HepG2 (cell line): ENCODE data around the gene MVP. TPM values are rescaled to one million over a fixed set of nuclear protein-coding genes. Genes with fewer than 3 reads are reported as not detected.

Experiments used
- ARHGAP35 ChIP-seq: sonication (generic); formaldehyde crosslinking; IDR thresholded peaks from 2 replicates; pipeline ENCODE4 v1.9.0; 2022; ENCODE audit warnings: mild to moderate bottlenecking, inconsistent platforms, moderate library complexity, missing genetic modification reagents, borderline replicate concordance
- ATRX ChIP-seq: sonication (generic); formaldehyde crosslinking; IDR thresholded peaks from 2 replicates; pipeline ENCODE4 v1.4.0; 2020; ENCODE audit warnings: missing genetic modification reagents, borderline replicate concordance
- CBX5 ChIP-seq: sonication (generic); formaldehyde crosslinking; IDR thresholded peaks from 2 replicates; pipeline ENCODE4 v1.4.0; 2020; ENCODE audit warnings: missing genetic modification reagents, borderline replicate concordance
- CCDC6 ChIP-seq: sonication (generic); formaldehyde crosslinking; IDR thresholded peaks from 2 replicates; pipeline ENCODE4 v1.8.1; 2022; ENCODE audit warnings: mild to moderate bottlenecking, missing genetic modification reagents, moderate library complexity
- HOXA5 ChIP-seq: sonication (generic); formaldehyde crosslinking; IDR thresholded peaks from 2 replicates; pipeline ENCODE4 v1.4.0; 2020; ENCODE audit warnings: missing genetic modification reagents
- ISX ChIP-seq: sonication (generic); formaldehyde crosslinking; conservative IDR thresholded peaks from 2 replicates; pipeline ENCODE4 v1.5.0; 2020; ENCODE audit warnings: missing genetic modification reagents
- KDM4B ChIP-seq: sonication (generic); formaldehyde crosslinking; IDR thresholded peaks from 2 replicates; pipeline ENCODE4 v1.4.0; 2020; ENCODE audit warnings: missing genetic modification reagents
- MXD1 ChIP-seq: sonication (generic); formaldehyde crosslinking; IDR thresholded peaks from 2 replicates; pipeline ENCODE4 v1.4.0; 2020; ENCODE audit warnings: mild to moderate bottlenecking, missing genetic modification reagents
- NR0B2 ChIP-seq: sonication (generic); formaldehyde crosslinking; IDR thresholded peaks from 2 replicates; pipeline ENCODE4 v1.4.0; 2020; ENCODE audit warnings: mild to moderate bottlenecking, missing genetic modification reagents
- PAX8 ChIP-seq: sonication (generic); formaldehyde crosslinking; IDR thresholded peaks from 2 replicates; pipeline ENCODE4 v1.8.0; 2022; ENCODE audit warnings: mild to moderate bottlenecking, missing genetic modification reagents, borderline replicate concordance
- POLR2AphosphoS2 ChIP-seq: IDR thresholded peaks from 2 replicates; pipeline ENCODE4 v1.6.1; 2011; ENCODE audit warnings: low read depth, low read length, improper control_type of control experiment
- SAFB2 ChIP-seq: sonication (generic); formaldehyde crosslinking; IDR thresholded peaks from 2 replicates; pipeline ENCODE4 v1.5.1; 2020; ENCODE audit warnings: missing genetic modification reagents, low read depth, mild to moderate bottlenecking, borderline replicate concordance
- SMAD1 ChIP-seq: sonication (generic); formaldehyde crosslinking; IDR thresholded peaks from 2 replicates; pipeline ENCODE4 v1.4.0; 2020; ENCODE audit warnings: missing genetic modification reagents, low read depth, mild to moderate bottlenecking, borderline replicate concordance
- SP4 ChIP-seq: sonication (generic); formaldehyde crosslinking; IDR thresholded peaks from 2 replicates; pipeline ENCODE4 v1.8.1; 2023; ENCODE audit warnings: mild to moderate bottlenecking, missing genetic modification reagents
- THYN1 ChIP-seq: sonication (generic); formaldehyde crosslinking; IDR thresholded peaks from 2 replicates; pipeline ENCODE4 v1.8.1; 2023; ENCODE audit warnings: low read depth, mild to moderate bottlenecking, moderate library complexity, missing genetic modification reagents, borderline replicate concordance
- TOPORS ChIP-seq: sonication (generic); formaldehyde crosslinking; IDR thresholded peaks from 2 replicates; pipeline ENCODE4 v1.8.0; 2023; ENCODE audit warnings: mild to moderate bottlenecking, missing genetic modification reagents
- U2AF1 ChIP-seq: fragments of 200-400 bp; formaldehyde crosslinking; optimal IDR thresholded peaks from 2 replicates; pipeline ENCODE3; 2017; ENCODE audit warnings: mild to moderate bottlenecking, low read depth, low read length
- WIZ ChIP-seq: sonication (generic); formaldehyde crosslinking; IDR thresholded peaks from 2 replicates; pipeline ENCODE4 v1.5.1; 2020; ENCODE audit warnings: mild to moderate bottlenecking, missing genetic modification reagents
- ZBTB3 ChIP-seq: sonication (generic); formaldehyde crosslinking; IDR thresholded peaks from 2 replicates; pipeline ENCODE4 v1.4.0; 2020; ENCODE audit warnings: low read depth, mild to moderate bottlenecking, moderate library complexity, missing genetic modification reagents, borderline replicate concordance
- ZFP36L1 ChIP-seq: sonication (generic); formaldehyde crosslinking; IDR thresholded peaks from 2 replicates; pipeline ENCODE4 v1.8.0; 2022; ENCODE audit warnings: mild to moderate bottlenecking, missing genetic modification reagents, moderate library complexity
- ZNF251 ChIP-seq: sonication (generic); formaldehyde crosslinking; IDR thresholded peaks from 2 replicates; pipeline ENCODE4 v1.9.0; 2021; ENCODE audit warnings: mild to moderate bottlenecking, missing genetic modification reagents
- ZNF256 ChIP-seq: sonication (generic); formaldehyde crosslinking; conservative IDR thresholded peaks from 2 replicates; pipeline ENCODE4 v1.4.0; 2020; ENCODE audit warnings: missing genetic modification reagents
- ZNF292 ChIP-seq: sonication (generic); formaldehyde crosslinking; IDR thresholded peaks from 2 replicates; pipeline ENCODE4 v1.8.1; 2022; ENCODE audit warnings: mild to moderate bottlenecking, low read depth, missing genetic modification reagents, borderline replicate concordance
- ZNF317 ChIP-seq: sonication (generic); formaldehyde crosslinking; IDR thresholded peaks from 2 replicates; pipeline ENCODE4 v1.5.0; 2020; ENCODE audit warnings: mild to moderate bottlenecking, missing genetic modification reagents
- ZNF34 ChIP-seq: sonication (generic); formaldehyde crosslinking; IDR thresholded peaks from 2 replicates; pipeline ENCODE4 v1.4.0; 2020; ENCODE audit warnings: mild to moderate bottlenecking, missing genetic modification reagents, borderline replicate concordance
- ZNF383 ChIP-seq: sonication (generic); formaldehyde crosslinking; IDR thresholded peaks from 2 replicates; pipeline ENCODE4 v1.4.0; 2020; ENCODE audit warnings: missing genetic modification reagents, mild to moderate bottlenecking, borderline replicate concordance
- ZNF691 ChIP-seq: sonication (generic); formaldehyde crosslinking; IDR thresholded peaks from 2 replicates; pipeline ENCODE4 v1.4.0; 2020; ENCODE audit warnings: missing genetic modification reagents, low read depth, mild to moderate bottlenecking, borderline replicate concordance
- ZNF7 ChIP-seq: IDR thresholded peaks from 2 replicates; pipeline ENCODE4 v1.6.1; 2016; ENCODE audit warnings: missing biosample characterization, missing genetic modification reagents
- ZNF773 ChIP-seq: sonication (generic); formaldehyde crosslinking; IDR thresholded peaks from 2 replicates; pipeline ENCODE4 v1.4.0; 2020; ENCODE audit warnings: missing genetic modification reagents, borderline replicate concordance
- ZZZ3 ChIP-seq: sonication (generic); formaldehyde crosslinking; IDR thresholded peaks from 2 replicates; pipeline ENCODE4 v1.4.0; 2020; ENCODE audit warnings: missing genetic modification reagents, mild to moderate bottlenecking, borderline replicate concordance
- polyA plus RNA-seq, 8 experiments: library from polyadenylated mRNA; depleted of rRNA in 3 of 8; stranded (reverse) in 7 of 8; unstranded in 1 of 8; fragments of >200 nt; fragmentation: Illumina TruSeq in 4 of 8; extraction: Trizol in 4 of 8; gene quantifications; 2 replicates each; pipeline versions ENCODE4 v1.2.1 to v1.2.3, GENCODE V29; 2011 to 2016; ENCODE audit warnings: low read depth in 4 of 8, missing spikeins in 1 of 8, mixed read lengths in 1 of 8; ENCODE audit not compliant: insufficient read depth in 1 of 8
- total RNA-seq, 5 experiments: library from RNA; depleted of rRNA; stranded (reverse); fragments of >200 nt; fragmentation: Illumina TruSeq; extraction: Trizol; gene quantifications; 2 replicates each; pipeline ENCODE4 v1.2.3, GENCODE V29; 2016; ENCODE audit warnings: low read depth in 1 of 5

The MVP gene
- total and polyA plus RNA-seq, 2 of the 13 experiments (the other 11 are each of a cell fraction or from before 2014, with no cell fraction given) = 22.9 to 43.5 TPM

- no peak for TF ChIP-seq ATRX (CRISPR knock-in tag)
- peak; percentile 92; the same call in 1 of the 2 replicates for TF ChIP-seq ZNF691 (CRISPR knock-in tag)
- TF ChIP-seq ZFP36L1 (CRISPR knock-in tag) = no peak
- TF ChIP-seq ZNF256 = no peak
- TF ChIP-seq SMAD1 (CRISPR knock-in tag) = no peak
- TF ChIP-seq TOPORS = no peak
- no peak for TF ChIP-seq PAX8 (CRISPR knock-in tag)
- TF ChIP-seq HOXA5 (CRISPR knock-in tag) = 0 out of 2 replicates have a peak, but pooled peaks have one; percentile 5
- no peak for TF ChIP-seq MXD1
- TF ChIP-seq ARHGAP35 (CRISPR knock-in tag) = peak; percentile 69; the same call in 1 of the 2 replicates
- TF ChIP-seq WIZ (CRISPR knock-in tag) = no peak
- no peak for TF ChIP-seq POLR2AphosphoS2
- TF ChIP-seq ZNF251 (CRISPR knock-in tag) = no peak
- TF ChIP-seq ZNF292 (CRISPR knock-in tag) = no peak
- no peak for TF ChIP-seq ZNF7 (CRISPR knock-in tag)
- TF ChIP-seq ZZZ3 (CRISPR knock-in tag) = no peak
- TF ChIP-seq ZBTB3 (CRISPR knock-in tag) = no peak
- no peak for TF ChIP-seq ZNF773
- no peak for TF ChIP-seq ZNF317 (CRISPR knock-in tag)
- TF ChIP-seq CCDC6 (CRISPR knock-in tag) = no peak
- no peak for TF ChIP-seq NR0B2 (CRISPR knock-in tag)
- no peak for TF ChIP-seq THYN1
- no peak for TF ChIP-seq U2AF1
- peak; percentile 86; the same call in 1 of the 2 replicates for TF ChIP-seq CBX5 (CRISPR knock-in tag)
- TF ChIP-seq SP4 (CRISPR knock-in tag) = peak; percentile 68; the same call in 1 of the 2 replicates
- TF ChIP-seq SAFB2 (CRISPR knock-in tag) = no peak
- TF ChIP-seq KDM4B = 0 out of 2 replicates have a peak, but pooled peaks have one; percentile 21
- TF ChIP-seq ISX = no peak
- TF ChIP-seq ZNF383 (CRISPR knock-in tag) = no peak
- TF ChIP-seq ZNF34 = no peak
Measured at GRCh38 chr16:29848420-29849297, 28.4 kb downstream of the MVP start (continued).
